LHCN-M2 (cell line): ENCODE results near the gene CPS1. TPM values are rescaled to one million over a fixed set of nuclear protein-coding genes. Genes with fewer than 3 reads are reported as not detected.

Source experiments
- DNase-seq: peaks from one replicate; pipeline ENCODE4 v3.0.0-alpha.2; 2012; ENCODE audit warnings: low read depth
- total RNA-seq: library from RNA; depleted of rRNA; stranded (reverse); fragments of >200 nt; gene quantifications from 2 replicates; pipeline ENCODE4 v1.2.3, GENCODE V29; 2014

CPS1 gene
- total RNA-seq, 1 experiment from 2014 or later: 30.8 TPM

DNA sequence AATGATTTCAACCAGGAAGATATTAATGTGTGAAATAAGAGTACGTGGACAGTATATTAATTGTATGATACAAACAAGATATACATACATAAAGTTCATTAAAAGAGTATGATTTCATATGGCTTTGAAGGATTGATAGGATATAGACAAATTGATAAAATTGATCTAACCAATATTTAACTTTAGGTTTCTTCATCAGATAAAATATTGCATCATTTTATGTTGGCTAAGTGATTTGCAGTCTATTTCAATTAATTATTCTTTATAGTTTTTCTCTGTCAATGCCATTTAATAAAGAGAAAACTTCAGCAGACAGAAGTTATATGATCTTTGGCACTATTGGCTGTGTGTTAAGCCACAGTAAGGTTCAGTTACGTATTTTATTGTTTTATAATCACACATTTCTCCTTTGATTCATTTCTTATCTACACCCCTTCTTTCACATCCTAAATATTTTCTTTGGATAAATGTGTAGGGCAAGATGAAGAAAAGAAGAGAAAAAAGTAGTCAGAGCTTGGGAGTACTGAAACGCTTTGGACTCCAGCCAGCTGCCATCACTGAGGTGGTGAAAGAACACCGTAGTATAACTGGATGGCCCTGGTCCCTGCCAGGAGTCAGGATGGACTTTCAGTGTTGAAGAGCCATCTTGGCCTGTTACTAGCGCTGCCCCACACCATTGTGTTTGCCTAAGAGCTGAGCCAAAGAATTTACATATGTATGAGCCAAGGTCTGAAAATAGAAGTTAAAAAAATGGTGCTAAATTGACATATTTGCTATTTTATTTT lies 9.8 kb upstream of the CPS1 start:
- DNase-seq: no peak

DNA sequence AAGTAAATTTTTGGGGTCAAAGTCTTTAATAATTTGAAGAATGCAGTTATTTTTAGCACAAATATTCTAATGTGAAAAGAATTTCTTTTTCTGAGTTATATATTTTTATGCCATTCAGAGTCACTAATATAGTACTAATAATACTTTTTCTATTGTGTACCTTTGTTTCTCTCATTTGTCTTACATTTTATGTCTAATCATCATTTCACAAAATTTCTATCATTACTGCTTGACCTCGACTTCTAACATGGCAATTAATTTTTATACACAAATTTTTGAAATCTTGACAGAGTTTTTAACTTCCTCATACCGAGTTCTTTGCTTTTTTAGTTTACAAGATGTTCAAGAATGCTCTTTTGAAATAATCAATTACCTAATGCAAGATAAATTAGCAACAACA lies 8.4 kb upstream of the CPS1 start:
- no peak for DNase-seq

DNA sequence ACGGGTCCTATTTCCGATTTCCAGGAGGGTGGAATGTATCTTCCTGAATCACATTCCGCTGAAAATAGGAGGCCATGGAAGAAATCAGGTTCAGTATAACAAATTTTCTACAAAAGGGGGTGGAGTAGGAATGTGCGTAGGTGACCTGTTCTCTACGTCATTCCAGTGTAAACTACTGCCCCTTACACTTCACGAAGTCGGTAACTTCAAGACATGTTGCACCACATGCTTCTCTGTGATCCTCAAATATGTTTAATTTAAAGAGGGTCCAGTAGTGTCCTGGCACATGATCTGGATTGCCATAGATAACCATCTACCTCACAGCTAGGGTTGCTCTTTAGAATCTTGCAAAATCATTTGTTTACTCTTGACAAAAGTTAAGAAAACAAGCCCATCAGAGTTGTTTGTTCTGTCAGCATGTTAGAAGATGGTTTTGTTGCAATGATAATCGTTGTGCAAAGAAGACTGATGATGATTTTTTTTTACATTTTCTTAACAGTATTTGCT lies 7.5 kb upstream of the CPS1 start:
- no peak for DNase-seq

DNA sequence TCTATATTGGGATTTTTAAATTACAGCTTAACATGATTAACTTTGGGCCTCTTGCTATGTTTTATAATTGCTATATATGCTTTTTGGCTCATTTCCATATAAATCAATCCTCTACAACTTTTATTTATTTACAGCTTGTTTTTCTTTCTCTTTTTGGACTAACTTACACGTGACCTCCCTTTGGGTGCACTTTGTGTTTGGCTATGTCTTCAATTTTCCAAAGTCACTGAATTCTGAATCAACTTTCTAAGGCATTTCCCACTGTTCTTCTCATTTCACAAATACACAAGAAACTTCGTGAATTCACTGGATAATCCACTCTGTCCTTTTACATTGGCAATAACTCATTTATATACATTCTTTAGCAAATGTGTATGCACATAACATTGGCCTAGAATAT lies 5.4 kb upstream of the CPS1 start:
- DNase-seq: no peak

DNA sequence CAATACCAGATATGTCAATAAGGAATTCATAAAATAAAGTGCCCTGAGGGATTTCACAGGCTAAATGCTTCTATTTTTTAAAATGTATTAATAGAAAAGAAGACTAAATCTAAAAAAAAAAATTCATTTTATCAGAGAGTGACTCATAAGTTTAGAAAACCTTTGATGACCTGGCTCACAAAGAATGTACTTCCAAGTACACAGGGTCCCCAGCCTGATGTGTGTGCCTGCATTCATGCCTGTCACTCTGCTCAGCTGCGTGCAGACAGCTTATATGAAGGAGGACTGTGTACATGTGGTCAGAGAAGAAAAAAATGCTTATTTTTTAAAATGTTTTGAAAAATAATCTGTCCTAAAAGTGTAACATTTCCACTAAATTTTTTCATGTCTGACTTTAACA lies 3.0 kb upstream of the CPS1 start:
- DNase-seq: peak; percentile 88

DNA sequence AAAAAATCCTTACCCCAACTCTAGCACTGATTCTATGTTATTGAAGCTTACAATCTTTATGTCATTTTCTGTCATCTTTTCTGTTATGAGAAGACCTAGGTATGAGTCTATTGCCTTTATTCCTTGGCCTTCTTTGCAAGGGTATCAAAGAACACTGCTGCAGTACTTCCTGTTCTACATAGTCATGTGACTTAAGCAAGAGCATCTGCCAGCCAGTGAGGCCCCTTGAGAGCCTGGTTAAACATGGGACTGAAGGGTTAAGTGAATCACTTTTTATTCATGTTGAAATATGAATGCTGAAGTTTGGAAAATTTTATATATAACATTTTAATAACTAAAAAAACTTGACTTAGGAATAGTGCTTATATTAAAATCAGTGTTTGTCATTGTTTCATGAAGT lies 844 bp upstream of the CPS1 start:
- peak; percentile 63 for DNase-seq

- DNase-seq: peak; percentile 15
These were observed 1.3 kb downstream of the CPS1 start for GRCh38 chr2:210557721-210558120.

DNA sequence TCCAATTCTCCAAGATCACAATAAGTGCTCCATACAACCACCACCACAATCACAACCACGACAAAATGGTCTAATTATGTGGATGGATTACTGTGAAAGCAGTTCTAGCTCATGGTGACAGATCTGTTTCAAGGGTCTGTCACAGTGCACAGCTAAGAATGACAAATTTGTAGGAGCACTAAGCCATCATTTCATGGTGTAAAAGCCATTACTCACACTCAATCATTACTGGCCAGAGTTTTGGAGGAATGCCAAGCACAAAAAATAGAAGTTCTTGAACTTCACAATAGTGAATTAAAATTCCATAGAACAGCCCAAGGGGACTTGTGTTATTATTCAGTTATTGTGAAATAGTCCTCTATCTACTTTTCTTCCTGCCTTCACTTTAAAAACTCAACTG lies 2.3 kb downstream of the CPS1 start:
- DNase-seq: peak; percentile 61

DNA sequence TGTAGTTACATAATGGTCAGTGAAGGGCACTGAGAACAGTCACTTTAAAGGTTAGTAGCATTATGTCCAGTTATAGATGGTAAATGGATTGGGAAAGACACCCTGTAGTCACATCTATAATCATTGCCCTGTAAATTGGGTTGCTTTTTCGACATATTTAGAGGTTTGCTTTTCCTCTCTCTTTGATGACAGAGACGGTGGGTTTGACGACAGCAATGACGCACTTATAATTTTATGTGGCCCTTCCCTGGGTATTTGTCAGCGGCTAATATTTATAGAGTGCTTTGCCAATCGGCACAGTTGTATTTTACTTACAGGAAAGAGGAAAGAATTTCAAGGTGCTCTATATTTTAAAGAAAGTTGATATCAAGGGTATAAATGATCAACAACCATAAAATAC lies 2.8 kb downstream of the CPS1 start:
- no peak for DNase-seq

GRCh38 chr2:210561475-210561874 lies 5.1 kb downstream of the CPS1 start:
- no peak for DNase-seq

DNA sequence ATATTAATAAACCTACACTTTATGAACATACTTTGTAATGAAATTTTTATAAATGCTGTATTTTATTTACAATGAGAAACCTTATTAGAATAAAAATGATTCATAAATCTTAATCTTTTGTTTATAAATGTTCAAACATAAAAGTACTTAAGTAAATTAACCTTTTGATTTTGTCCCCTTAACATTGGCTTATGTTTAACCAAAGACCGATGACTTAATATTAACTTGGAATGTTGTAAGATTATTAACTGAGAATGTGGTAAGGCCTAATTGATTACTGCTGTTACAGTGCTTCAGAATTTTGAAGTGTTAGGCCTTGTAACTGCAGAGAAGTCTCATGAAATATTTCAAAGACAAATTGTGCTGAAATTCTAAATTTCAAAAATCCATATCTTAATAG lies 5.7 kb downstream of the CPS1 start:
- no peak for DNase-seq

DNA sequence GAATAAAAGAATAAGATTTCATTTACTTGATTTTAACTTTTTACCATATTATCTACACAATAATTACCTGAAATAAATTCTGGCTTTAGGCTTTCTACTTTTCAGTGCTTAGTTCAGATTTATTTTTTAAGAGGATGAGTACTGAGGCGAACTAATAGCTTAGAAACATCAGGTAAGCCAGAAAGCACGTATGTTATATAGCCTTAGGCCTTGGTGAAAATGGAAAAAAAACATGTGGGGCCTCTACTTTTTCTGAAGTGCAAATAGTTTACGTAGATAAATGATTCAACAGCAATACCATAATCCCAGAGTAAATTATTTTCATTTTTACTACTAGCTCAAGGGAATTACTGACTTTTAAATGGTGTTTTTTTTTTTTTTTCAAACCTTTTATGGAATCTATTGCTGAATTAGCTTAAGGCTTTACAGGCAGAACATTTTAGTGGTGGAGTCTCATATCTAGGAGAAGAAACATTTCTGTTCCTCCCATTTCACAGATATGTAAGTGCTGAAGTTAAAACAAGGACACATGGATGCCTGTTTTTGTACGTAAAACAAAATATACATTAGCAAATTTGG lies 6.2 kb downstream of the CPS1 start:
- DNase-seq: no peak

- no peak for DNase-seq
These were observed 10.9 kb downstream of the CPS1 start for GRCh38 chr2:210567279-210567678.

- DNase-seq: no peak
These were observed 11.7 kb downstream of the CPS1 start for GRCh38 chr2:210568108-210568507.

GRCh38 chr2:210577263-210578071 lies 21.1 kb downstream of the CPS1 start:
- DNase-seq: peak; percentile 47

DNA sequence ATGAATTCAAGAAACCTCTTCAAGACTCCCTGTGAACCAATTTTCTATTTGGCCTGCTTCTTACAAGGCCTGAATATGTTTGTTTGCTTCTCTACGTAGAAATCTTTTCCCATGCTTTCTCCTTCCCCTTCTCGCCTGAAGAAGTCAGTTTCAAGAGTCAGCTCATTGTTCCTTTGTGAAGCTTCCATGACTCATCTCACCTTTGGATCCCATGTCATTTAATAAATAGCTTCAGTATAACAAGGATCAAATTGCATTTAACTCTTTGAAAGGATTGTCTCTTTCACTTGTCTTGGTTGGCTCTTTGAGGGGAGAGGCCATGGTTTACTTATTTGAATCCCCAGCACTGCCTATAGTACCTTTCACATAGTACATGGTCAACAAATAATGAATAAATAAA lies 28.4 kb downstream of the CPS1 start:
- peak; percentile 49 for DNase-seq

- peak; percentile 19 for DNase-seq
These were observed 30.0 kb downstream of the CPS1 start for GRCh38 chr2:210586381-210586780.

GRCh38 chr2:210591663-210592062 lies 35.3 kb downstream of the CPS1 start:
- DNase-seq: no peak

DNA sequence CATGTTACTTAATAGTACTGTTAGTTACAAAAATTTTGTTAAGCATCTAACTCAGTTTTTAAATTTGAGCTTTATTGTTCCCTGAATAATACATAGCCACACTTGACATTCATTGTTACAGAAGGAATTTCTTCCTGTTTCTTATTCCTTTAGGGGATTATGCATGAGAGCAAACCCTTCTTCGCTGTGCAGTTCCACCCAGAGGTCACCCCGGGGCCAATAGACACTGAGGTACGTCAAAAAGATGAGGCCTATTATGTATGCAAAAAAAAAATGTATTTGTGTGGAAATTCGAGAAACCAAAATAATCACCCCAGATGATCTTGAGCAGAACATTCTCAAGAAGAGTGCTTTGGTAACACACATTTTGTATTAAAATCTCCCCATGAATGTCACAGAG lies 36.3 kb downstream of the CPS1 start:
- DNase-seq: no peak

DNA sequence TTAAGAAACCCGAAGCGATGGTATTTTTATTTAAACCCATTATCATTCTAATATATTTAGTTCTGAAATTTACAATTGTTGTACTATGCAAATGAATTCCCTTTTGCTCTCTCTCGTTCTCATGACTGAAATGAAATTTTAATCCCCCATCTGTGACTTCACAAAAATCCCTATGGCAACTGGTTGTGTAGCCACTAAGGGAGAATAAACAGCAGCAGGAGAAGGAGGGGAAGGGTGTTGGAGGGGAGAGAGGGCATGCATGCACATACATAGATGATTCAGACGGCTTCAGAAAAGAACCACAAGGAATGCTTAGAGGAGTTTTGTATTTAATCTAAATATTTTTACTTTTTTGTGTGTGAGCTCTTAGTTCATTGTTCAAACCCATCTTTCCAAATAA lies 36.8 kb downstream of the CPS1 start:
- peak; percentile 41 for DNase-seq

DNA sequence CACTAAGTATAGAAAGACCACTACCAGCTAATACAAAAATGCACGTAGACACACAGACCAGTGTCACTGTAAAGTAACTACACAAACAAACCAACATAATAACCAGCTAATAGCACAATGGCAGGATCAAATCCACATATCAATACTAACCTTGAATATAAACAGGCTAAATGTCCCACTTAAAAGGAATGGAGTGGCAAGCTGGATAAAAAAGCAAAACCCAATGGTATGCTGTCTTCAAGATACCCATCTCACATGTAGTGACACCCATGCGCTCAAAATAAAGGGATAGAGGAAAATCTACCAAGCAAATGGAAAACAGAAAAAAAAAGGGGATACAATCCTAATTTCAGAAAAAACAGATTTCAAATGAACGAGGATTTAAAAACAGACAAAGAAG lies 41.8 kb downstream of the CPS1 start:
- DNase-seq: no peak

DNA sequence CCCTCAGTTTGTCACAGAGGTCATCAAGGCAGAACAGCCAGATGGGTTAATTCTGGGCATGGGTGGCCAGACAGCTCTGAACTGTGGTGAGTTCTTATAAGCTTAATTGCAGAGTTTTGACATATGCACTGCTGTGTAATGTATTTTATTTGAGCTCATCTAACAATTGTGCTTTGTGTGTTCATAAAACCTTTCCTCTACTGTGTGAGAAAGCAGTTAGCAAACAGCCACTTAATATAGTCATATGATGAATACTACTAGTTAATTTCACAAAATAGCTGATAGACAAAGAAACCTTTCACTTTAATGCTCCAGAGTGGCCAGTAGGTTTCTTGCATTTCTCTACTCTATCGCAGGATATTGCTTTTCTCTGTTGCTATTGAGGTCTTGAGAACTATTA lies 43.1 kb downstream of the CPS1 start:
- DNase-seq: no peak

DNA sequence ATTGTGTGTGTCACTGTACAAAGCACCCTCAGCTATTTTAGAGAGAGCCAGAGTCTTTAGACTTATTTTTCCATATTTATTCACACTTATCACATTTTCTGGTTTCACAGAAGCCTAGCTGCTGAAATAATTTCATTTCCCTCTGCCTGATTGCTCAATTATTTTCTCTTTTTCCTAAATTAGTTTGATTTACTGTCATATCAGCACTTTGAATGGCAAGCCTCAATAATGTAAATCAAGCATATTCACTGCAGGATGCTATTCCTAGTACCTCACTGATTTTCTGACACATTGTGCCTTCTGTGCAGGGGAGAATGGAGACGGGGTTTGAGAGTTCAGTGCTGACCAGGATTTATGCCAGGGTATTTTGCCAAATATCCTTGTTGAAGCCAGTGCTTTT lies 48.3 kb downstream of the CPS1 start:
- DNase-seq: no peak
